Renal pelvis (tissue), 4 donors: ENCODE results near the gene BATF. TPM values are rescaled to one million over a fixed set of nuclear protein-coding genes. Genes with fewer than 3 reads are reported as not detected.

Source experiments
- DNase-seq: peaks from one replicate; pipeline ENCODE4 v3.0.0-alpha.2; 2013
- polyA plus RNA-seq, 3 donors: library from polyadenylated mRNA; unstranded; fragments of 120-200 nt; gene quantifications; one replicate each; pipeline ENCODE4 v1.2.1, GENCODE V29; 2013; ENCODE audit not compliant: insufficient read length in 3 of 3

The BATF gene
- polyA plus RNA-seq, 3 donors: 0.46 to 0.71 (median 0.68) TPM

- no peak for DNase-seq
Observed at GRCh38 chr14:75595226-75595625, 73.0 kb downstream of the BATF start.

Other genes with a start within 250 kb of the BATF start
- 100 to 1,000 TPM in 2 of 3 donors, 10 to 100 TPM in 1; 75.8 to 143 (median 116) TPM for gene FOS, start 243.6 kb upstream of the BATF start, polyA plus RNA-seq
- gene JDP2, start 94.4 kb upstream of the BATF start, polyA plus RNA-seq: 10 to 100 TPM; 21.3 to 24.2 (median 21.7) TPM
- 10 to 100 TPM in 1 of 3 donors, 1 to 10 TPM in 2; 6.3 to 10.3 (median 6.7) TPM for gene FLVCR2, start 56.2 kb downstream of the BATF start, polyA plus RNA-seq
- 10 to 100 TPM; 35.1 to 37.5 (median 36.6) TPM for gene ERG28, start 138.4 kb downstream of the BATF start, polyA plus RNA-seq
- 10 to 100 TPM; 27.6 to 37.4 (median 33.7) TPM for gene TTLL5, start 138.8 kb downstream of the BATF start, polyA plus RNA-seq